Panc1 (cell line): Measurements from ENCODE around the gene WNT9A.

Experiments used
- CTCF ChIP-seq: fragments of 450-650 bp; IDR thresholded peaks from 2 replicates; pipeline ENCODE4 v1.5.1; 2017; ENCODE audit warnings: mild to moderate bottlenecking
- POLR2AphosphoS5 ChIP-seq: IDR thresholded peaks from 2 replicates; pipeline ENCODE4 v1.6.1; 2012; ENCODE audit warnings: mild to moderate bottlenecking, low read depth, low read length, moderate library complexity

- no peak for TF ChIP-seq CTCF
- no peak for TF ChIP-seq POLR2AphosphoS5
Measured at GRCh38 chr1:227961651-227962466, 14.1 kb upstream of the WNT9A start.
